ENCODE data around the gene CCDC83.

CCDC83 gene

DNA sequence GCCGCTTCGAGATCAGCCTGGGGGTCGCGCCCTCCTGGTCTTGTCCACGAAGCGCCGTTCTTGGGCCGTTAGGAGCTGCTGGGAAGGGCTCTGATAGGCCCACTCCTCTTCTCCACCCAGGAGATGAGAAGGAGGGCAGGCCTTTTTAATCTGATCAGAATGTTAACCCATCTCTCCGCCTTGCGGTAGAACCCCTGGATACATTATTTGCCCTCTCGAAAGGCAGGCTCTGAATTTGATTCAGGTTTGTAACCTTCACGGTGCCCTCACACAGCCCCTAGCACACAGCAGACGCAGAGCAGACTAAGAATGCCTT, at the start of gene CCDC83:
Gene CCDC83, plus strand, starts transcription at position 43 of the 316 bp plus-strand sequence. CDS start 9,741 bp downstream, outside the sequence.
- DNase-seq (ENCODE audit: low spot score): no peak

DNA sequence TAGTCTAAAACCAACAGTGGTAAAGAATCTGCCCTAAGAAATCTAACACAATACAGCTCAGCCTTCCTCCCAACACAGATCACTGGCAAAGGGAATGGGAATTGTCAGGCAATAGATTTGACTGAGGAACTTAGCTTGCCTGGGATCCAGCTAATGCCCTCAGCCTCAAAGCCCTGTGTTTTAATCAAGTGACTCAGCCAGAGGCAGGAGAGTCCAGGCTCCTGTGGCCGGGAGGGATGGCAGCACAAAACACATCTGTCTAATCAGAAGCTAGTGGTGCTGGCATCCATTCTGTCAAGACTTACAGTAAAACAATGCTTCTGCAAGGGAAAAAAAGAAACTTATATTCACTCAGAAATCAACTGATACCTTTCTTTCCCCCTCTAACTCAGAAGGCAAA, 49.8 kb upstream of the CCDC83 start:
- DNase-seq (ENCODE audit: low spot score): no peak

DNA sequence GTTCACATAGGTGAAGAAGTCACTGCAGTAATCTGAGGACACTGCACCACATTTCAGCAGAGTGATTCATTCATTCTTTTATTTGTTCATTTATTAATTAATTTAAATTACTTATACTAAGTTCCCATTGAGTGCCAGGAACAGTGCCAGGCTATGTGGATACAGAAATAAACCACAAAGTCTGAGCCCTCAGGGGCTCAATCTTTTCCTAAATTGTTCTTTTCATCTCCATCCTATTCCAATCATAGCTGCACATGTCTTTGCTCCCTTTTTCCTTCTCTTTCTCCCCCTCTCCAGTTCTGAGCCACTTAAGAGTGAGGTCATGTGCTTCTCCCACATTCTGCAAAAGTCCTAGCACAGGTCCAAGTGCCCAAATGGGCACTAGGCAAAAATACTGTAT, 49.2 kb upstream of the CCDC83 start:
- DNase-seq (ENCODE audit: low spot score): no peak

DNA sequence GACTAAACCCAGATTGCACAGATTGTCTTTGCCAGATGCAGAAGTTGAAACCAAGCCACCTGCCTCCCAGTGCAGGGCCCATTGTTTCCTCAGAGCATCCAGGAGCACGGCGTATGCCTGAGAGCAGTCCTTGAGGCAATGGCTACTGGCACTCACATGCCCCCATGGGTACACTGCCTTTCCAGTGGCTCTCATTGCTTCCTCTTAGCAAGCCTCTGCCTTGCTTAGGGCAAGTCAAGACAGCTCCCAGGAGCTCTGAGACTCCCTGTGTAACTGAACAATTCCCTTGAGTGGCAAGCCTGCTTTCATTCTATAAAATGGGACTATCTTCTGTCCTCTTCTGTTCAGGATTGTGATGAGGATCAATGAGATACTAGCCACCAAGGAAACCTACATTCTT, 48.3 kb upstream of the CCDC83 start:
- DNase-seq (ENCODE audit: low spot score): no peak

DNA sequence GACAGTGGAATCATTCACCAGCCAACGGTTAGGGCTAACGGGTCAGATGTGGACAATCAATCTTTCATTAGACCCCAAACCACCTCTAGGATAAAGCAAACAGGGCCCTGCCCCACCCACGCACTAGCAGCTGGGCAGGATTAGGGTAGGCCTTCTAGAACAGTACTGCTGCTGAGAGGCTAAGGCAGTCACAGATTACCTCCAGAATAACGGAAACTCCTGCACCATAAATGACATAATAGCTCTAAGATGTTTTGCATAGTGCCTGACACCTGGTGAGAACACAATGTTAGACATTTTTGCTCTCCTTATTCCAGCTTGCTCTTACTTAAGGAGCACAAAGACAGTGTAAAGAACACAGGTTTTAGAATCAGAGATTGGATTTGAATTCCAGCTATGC, 46.0 kb upstream of the CCDC83 start:
- DNase-seq (ENCODE audit: low spot score): no peak

DNA sequence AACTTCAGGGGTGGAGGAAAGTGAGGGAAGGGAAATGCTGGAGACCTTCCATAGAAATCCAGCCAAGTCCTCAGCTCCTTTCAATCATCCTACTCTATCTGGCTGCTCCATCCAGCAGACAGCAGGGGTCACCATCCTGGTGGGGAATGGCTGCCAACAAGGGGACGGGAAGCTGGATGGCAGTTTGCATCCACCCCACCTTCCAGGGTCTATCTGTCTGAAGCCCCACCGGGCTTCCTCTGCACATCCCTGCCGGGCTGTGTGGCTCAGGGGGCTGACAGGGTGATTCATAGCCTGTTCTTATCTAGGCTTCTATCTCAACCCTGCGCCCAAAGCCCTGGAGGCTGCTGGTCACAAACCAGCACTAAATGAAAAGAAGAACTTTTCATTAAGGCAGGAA, 45.3 kb upstream of the CCDC83 start:
- peak; percentile 54 for DNase-seq (ENCODE audit: low spot score)

DNA sequence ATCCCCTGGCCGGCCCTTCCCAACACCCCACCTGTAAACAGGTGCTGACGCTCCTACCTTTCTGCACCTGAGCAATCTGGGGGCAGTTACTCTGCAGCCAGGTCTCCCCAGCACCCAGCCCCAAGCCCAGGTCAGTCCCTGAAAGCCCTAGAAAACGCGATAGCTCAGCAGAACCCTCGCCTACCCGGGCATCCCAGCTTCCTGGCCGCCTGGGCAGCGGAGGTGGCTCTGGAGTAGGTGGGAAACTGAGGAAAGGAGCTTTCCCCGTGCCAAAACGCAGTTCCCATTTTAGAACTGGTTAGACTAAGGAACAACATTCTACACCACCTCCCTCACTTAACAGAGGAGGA, 44.7 kb upstream of the CCDC83 start:
- no peak for DNase-seq (ENCODE audit: low spot score)

DNA sequence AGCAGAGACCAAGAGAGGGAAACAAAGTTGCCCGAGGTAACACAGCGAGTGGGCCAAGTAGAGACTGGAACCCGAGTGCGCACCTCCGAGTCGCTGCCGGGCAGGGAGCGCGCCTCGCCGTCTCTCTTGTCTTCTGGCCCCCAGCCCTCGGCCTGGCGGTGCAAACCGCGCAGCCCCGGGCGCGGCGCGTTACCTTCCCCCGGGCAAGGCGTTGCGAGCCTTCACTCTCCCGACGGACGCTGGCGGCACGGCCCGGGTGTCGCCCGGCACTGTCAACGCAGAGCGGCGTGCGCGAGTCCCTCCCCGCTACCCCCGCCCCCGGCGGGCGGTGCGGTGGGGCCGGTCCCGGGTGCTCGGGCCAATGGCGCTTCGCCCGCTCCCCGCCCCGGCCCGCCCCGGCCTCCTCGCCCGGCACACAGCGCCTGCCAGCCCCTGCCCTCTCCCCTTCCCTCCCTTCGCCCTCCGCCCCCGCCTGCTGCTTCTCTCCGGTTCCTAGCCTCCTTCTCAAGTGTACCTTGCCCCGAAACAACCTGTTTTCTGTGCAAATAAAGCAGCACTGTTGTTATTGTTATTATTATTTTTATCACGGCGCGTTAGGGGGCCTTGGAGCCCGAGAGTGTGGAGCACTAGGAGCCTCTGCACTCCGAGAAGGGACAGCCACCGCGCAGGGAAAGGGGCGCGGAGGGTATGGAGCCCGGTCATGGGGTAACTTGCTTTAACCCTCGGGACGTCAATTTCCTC, 44.1 kb upstream of the CCDC83 start, which contains the start of gene SYTL2:
Gene SYTL2, minus strand, starts transcription at position 271 of the 741 bp plus-strand sequence. CDS start 53,416 bp downstream, outside the sequence.
- peak; percentile 65 for DNase-seq (ENCODE audit: low spot score)

DNA sequence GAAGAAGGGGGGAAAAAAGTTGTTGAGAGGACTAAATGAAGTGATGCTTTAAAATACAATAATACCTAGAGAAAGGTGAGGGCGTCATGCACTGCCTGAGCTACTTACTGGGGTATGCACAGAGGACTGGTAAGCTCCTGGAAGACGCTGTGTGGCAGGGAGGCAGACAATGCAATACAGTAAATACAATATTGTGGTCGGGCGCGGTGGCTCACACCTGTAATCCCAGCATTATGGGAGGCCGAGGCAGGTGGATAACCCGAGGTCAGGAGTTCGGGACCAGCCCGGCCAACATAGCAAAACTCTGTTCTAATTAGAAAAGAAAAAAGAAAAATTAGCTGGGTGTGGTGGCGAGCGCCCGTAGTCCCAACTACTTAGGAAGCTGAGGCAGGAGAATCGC, 43.6 kb upstream of the CCDC83 start:
- no peak for DNase-seq (ENCODE audit: low spot score)

DNA sequence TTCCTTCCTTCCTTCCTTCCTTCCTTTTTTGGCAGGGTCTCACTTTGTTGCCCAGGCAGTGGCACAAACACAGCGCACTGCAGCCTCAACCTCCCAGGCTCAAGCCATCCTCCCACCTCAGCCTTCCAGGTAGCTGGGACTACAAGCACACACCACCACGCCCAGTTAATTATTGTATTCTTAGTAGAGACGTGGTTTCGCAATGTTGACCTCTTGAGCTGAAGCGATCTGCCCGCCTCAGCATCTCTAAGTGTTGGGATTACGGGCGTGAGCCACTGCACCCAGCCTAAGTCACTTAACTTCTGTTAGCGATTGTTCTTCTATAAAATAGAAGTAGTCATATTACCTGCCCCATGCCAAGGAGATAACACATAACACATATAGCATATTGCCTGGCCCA, 41.5 kb upstream of the CCDC83 start:
- DNase-seq (ENCODE audit: low spot score): no peak

DNA sequence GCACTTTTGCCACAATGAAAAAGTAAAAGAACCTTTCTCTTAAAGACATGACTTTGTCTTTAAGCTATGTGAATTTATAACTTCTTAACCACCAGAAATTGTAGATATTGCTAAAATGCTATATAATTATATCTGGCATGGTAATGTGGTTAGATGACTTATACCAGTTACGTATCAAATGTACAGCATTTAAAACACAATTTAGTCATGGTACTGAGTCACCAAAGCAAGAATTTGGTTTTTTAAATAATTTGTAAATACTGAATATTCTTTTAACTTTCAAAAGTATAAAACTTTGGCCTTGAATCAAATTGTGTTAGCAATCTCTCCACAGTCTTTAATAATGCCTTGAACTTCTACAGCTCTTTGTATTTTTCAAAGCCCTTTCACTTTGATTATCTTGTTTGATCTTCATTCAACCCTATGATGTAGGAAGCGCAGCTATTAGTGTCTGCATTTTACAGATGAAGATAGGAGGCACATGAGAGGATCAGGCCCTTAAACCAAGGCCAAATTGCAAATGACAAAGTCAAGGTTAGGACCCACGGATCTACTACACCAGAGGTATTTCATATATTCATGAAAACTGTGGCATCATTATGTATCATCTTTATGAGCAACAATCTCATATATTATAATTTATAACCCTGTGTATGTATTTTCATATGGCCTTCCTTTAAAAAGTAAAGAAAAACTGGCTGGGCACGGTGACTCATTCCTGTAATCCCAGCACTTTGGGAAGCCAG, 39.8 kb upstream of the CCDC83 start:
- DNase-seq (ENCODE audit: low spot score): no peak

DNA sequence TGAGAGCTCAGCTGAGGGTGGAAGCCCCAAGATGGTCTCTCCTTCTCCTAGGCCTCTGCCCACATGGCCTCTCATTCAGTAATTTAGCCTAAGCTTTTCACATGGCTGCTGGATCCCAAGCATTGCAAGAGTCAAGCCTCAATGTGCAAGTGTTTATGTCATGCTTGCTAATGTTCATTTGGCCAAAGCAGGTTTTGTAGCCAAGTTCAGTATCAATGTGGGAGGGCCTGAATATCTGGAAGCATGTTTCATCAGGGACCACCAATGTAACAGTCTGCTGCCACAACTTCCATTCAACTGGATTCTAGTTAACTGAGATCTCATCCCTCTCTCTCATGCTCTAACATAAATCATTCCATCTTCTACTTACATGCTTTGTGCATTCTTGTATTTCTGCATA, 35.7 kb upstream of the CCDC83 start:
- DNase-seq (ENCODE audit: low spot score): no peak

DNA sequence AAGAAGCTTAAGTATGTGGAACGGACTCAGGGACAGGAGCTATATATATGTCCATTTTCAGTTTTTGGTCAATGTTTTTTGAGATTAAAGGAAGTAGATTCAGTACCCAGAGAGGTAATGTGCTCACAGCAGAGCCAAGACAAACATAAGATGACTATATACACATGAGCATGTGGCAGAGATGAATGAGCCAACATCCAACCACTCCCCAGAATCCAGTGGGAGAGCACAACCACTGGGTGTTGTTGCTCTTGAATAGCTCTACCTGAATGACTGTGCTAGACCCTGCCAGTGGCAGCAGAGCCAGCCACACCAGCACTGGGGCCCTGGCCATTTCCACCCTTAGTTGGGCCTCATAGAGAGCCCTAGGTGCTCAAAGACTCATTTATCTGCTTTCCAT, 33.5 kb upstream of the CCDC83 start:
- no peak for DNase-seq (ENCODE audit: low spot score)

DNA sequence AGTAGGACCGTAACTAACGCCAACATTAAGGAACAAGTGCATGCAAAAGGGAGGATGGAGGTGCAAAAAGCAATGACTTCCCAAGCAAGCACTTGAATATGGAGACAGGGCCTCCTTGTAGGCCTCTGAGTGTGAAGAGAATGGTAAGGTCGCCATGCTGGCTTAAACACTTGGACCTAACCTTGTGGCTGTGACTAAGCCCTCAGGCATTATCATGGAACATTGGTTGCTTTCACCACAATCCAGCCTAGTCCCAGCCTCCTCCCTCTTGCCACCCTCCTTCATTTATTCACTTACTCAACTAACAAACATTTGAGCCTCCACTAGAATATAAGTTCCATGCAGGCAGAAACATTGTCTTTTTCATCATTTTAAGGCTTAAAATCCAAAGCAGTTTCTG, 32.4 kb upstream of the CCDC83 start:
- DNase-seq (ENCODE audit: low spot score): no peak

DNA sequence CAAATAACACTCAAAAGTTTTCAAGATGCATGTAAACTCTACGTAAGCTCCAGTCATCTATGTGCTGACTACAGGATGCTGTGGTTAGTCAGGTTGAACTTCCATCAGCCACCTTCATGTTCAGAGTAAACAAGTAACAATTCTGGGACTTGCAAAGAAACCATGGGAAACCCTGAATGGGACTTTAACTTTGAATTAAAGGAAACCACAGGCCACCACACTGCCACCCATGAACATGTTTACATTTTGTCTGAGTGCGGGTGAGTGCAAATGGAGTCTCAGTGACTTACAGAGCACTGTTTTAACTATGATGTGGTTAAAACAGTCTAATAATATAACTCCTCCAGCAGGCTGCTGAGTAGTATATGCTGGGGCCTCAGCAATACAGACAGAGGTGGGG, 31.4 kb upstream of the CCDC83 start:
- DNase-seq (ENCODE audit: low spot score): no peak

DNA sequence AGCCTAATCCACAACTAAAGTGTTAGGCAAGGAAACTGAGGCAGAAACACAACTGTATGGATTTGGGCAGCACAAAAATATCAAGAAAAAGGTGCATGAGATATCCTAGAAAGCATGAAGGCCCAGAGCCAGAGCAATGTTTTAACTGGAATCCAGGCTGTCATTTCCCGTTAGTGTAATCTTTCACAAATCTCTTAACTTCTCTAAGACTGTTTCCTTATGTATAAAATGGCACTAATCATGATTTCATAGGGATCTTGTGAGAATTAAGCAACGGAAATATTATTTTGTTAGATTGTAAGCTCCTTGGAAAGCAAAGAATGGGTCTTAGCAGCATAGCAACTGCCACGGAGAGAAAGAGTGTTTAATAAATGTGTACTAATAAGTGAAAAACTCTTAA, 29.6 kb upstream of the CCDC83 start:
- DNase-seq (ENCODE audit: low spot score): no peak

DNA sequence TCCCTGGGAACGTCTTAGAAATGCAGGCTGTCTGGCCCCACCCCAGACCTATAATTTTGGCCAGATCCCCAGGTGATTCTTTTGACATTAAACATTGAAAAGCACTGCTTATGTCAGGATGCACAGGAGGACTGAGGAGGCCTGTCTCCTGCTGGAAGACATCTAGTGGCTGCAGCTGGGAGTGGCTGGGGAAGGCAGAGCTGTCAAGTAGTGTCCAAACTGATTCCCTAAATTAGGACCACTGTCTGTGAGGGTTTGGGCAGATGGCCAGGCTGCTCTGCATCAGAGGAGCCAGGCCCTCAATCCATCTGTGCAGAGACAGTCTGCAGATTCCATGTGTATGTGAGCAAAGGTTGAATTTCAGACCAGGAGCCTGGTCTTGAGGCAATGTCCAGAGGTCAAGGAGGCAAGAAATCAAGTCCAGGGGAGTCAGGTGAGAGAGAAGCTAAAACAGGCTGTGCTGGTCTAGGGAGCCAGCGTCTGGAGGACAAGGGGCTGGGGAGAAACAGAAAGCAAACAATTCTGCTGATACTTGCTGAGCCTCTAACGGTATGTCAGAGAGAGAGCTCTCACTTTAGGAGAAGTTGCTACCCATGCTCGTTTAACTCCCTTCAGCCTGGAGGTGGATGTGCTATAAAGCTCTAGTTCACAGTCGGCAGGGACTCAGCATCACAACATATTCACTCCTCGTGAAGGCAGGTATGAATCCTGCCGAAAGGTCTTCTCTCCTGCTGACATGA, 28.9 kb upstream of the CCDC83 start:
- DNase-seq (ENCODE audit: low spot score): peak; percentile 25

DNA sequence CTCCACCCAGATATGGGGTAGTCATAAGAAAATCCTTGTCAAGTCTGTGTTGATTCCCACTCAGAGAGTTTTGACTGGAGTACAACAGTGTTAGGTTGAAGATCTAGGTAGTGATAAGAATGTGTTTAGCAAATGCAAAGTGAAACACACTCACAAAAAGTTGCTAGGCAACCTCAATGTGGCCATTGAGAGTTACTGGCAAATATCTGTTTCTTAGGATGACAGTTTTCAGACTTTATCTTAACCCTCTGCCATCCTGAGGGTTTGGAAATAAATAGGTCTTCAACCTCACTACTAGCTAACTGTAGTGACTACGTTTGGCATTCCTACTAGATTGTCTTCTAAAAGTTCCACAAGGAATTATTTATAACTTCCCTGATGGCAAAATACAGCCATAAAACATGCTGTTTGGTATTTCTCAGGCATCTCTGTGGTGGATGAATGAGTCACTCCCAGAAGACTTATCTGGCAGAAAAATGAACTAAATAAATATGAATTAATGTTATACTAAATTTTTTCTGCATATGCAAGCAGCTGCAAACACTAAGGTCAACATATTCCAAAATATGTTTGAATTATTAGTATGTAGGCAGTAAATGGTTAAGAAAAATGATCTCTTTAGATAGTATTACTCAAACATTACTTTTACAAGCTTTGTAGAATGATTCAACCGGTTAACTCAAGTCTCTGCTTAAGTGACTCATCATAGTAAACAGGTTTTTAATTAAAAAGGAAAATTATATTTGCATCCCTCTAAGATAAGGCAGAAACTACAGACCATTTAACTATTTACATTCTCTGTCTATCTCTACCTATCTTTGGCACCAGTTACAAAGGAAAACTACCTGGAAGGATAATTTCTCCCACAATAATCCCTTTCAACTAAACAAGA, 27.2 kb upstream of the CCDC83 start:
- no peak for DNase-seq (ENCODE audit: low spot score)

DNA sequence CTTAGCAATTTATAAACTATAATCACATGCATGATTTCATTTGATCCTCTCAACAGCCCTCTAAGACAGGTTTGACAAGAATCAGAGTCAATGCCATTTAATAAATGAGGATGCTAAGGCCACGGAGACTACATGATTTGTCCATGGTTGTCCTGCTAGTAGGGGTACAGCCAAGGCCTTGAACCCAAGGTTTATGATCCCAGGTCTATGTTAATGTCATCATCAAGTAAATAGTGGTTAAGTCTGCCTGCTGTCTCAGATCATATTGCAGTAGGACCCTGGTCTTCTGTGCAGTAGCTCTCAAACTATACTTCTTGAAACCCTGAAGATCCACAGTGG, 26.6 kb upstream of the CCDC83 start:
- no peak for DNase-seq (ENCODE audit: low spot score)

DNA sequence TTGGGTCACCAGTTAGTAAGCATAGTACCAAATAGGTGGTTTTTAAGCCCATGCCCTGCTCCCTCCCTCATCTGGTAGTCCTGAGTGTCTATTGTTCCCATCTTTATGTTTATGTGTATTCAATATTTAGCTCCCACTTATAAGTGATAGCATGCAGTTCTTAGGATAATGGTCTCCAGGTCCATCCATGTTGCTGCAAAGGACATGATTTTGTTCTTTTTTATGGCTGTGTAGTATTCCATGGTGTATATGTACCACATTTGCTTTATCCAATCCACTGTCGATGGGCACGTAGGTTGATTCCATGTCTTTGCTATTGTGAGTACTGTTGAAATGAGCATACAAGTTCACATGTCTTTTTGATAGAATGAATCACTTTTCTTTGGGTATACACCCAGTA, 26.0 kb upstream of the CCDC83 start:
- no peak for DNase-seq (ENCODE audit: low spot score)

DNA sequence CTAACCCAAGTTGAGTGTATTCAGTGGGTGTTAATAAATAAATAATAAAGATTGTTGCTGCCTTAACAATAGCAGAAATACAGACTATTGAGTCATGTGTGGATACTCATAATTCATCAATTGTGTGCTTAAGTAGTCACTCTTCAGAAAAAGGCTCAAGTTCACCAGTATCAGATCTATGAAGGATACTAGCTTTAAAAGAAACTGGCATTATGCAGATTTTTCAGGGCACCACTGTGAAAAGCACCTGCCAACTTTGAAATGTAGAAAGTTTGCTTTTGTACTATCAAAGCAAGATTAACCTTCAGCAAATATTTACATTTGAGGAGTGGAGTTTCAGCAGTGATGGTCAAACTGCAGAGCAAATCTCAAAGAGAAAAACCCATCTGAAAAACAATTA, 24.1 kb upstream of the CCDC83 start:
- DNase-seq (ENCODE audit: low spot score): no peak

DNA sequence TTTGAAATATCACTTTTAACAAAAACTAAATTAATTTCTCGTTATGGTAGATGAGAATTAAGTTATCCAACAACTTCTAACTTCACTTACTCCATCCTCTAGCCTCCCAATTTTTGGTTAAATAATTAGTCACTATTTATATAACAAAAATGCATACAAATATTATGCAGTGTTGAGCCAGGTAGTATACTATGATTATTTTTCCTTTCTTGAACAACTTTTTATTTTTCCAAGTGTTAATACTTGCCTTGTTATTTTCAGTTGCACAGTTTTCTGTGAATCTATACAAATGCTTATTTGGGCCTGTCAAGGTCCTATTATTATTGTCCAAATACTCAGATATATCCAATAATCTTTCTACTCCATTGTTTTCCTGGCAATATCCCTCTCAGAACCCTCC, 19.9 kb upstream of the CCDC83 start:
- DNase-seq (ENCODE audit: low spot score): no peak

All from HuH-7 (cell line).